IMR-90 (cell line): Measurements from ENCODE around the gene EPB41L4A. TPM values are rescaled to one million over a fixed set of nuclear protein-coding genes. Genes with fewer than 3 reads are reported as not detected.

Experiments
- ATAC-seq: fragments of 200-7000 bp; cut with Tn5 transposase; 2 replicates; pipeline ENCODE4 v1.9.1; 2020; ENCODE audit warnings: low read depth, mild to moderate bottlenecking, moderate library complexity
- BruUV-seq: library from RNA; stranded (reverse); fragments of 400-500 nt; replicated peaks from 2 replicates; lab custom pipeline; 2021; lab: Mats Ljungman, UMichigan
- CTCF ChIA-PET: fragments of 300-600 bp; formaldehyde crosslinking; extraction: SDS; loops from one replicate; lab custom pipeline; 2021; ENCODE audit warnings: antibody characterized with exemption; lab: Yijun Ruan, JAX
- POLR2A ChIA-PET: fragments of 300-600 bp; sonication (Branson Sonifier 250); formaldehyde crosslinking; loops from one replicate; lab custom pipeline; 2022; ENCODE audit warnings: antibody characterized with exemption; ENCODE audit not compliant: unreplicated experiment; lab: Charles Lee
- DNase-seq: peaks from one replicate; pipeline ENCODE4 v3.0.0; 2013
- H2AFZ ChIP-seq: replicated peaks from 2 replicates; pipeline ENCODE3; 2013; ENCODE audit warnings: low read length, mild to moderate bottlenecking; ENCODE audit not compliant: poor library complexity
- H2AK5ac ChIP-seq: 2 replicates; pipeline ENCODE4 v1.6.1; 2013; ENCODE audit warnings: low read depth, low read length, inconsistent platforms
- H2AK9ac ChIP-seq: replicated peaks from 2 replicates; pipeline ENCODE3; 2013; ENCODE audit warnings: mild to moderate bottlenecking, low read depth, low read length, moderate library complexity; ENCODE audit not compliant: poor library complexity
- H2BK120ac ChIP-seq: 2 replicates; pipeline ENCODE4 v1.6.1; 2013; ENCODE audit warnings: low read depth, low read length, inconsistent platforms
- H2BK15ac ChIP-seq: 3 replicates; pipeline ENCODE4 v1.6.1; 2013; ENCODE audit warnings: low read depth, low read length, inconsistent platforms
- H2BK20ac ChIP-seq: 2 replicates; pipeline ENCODE4 v1.6.1; 2013; ENCODE audit warnings: low read depth, mild to moderate bottlenecking, inconsistent platforms, low read length, moderate library complexity
- H2BK5ac ChIP-seq: 2 replicates; pipeline ENCODE4 v1.6.1; 2013; ENCODE audit warnings: mild to moderate bottlenecking, low read depth, low read length, inconsistent platforms; ENCODE audit not compliant: poor library complexity, severe bottlenecking
- H3K14ac ChIP-seq: replicated peaks from 2 replicates; pipeline ENCODE4 v1.6.1; 2013; ENCODE audit warnings: low read depth, low read length, inconsistent platforms
- H3K18ac ChIP-seq: 2 replicates; pipeline ENCODE4 v1.6.1; 2013; ENCODE audit warnings: low read depth, low read length, control low read depth
- H3K23ac ChIP-seq: 2 replicates; pipeline ENCODE4 v1.6.1; 2013; ENCODE audit warnings: low read depth, low read length, inconsistent platforms
- H3K27ac ChIP-seq: 2 replicates; pipeline ENCODE4 v1.5.1; 2013; ENCODE audit warnings: mild to moderate bottlenecking, control low read depth, low read length; ENCODE audit not compliant: insufficient read depth
- H3K27me3 ChIP-seq: 2 replicates; pipeline ENCODE4 v1.6.1; 2013; ENCODE audit warnings: low read length; ENCODE audit not compliant: control insufficient read depth, insufficient read depth
- H3K36me3 ChIP-seq: 2 replicates; pipeline ENCODE4 v1.6.1; 2013; ENCODE audit warnings: low read length, mixed read lengths; ENCODE audit not compliant: control insufficient read depth, insufficient read depth
- H3K4ac ChIP-seq: 2 replicates; pipeline ENCODE4 v1.6.1; 2013; ENCODE audit warnings: low read depth, low read length, inconsistent platforms
- H3K4me1 ChIP-seq: 2 replicates; pipeline ENCODE4 v1.6.1; 2013; ENCODE audit warnings: low read length, mixed read lengths; ENCODE audit not compliant: control insufficient read depth, insufficient read depth
- H3K4me2 ChIP-seq: 2 replicates; pipeline ENCODE4 v1.6.1; 2013; ENCODE audit warnings: low read depth, mild to moderate bottlenecking, control low read depth, low read length, moderate library complexity
- H3K4me3 ChIP-seq: 2 replicates; pipeline ENCODE4 v1.5.1; 2013; ENCODE audit warnings: low read depth, mild to moderate bottlenecking, control low read depth, low read length, moderate library complexity; ENCODE audit not compliant: insufficient read depth
- H3K56ac ChIP-seq: 2 replicates; pipeline ENCODE4 v1.6.1; 2013; ENCODE audit warnings: low read length, inconsistent platforms; ENCODE audit not compliant: insufficient read depth; ENCODE audit errors: extremely low read depth
- H3K79me1 ChIP-seq, 2 experiments: 2 replicates each; pipeline ENCODE4 v1.6.1; 2013; ENCODE audit warnings: low read length in 2 of 2, inconsistent platforms in 1 of 2, low read depth in 1 of 2
- H3K9ac ChIP-seq: 2 replicates; pipeline ENCODE4 v1.6.1; 2013; ENCODE audit warnings: low read depth, low read length, control low read depth
- H3K9me1 ChIP-seq: 2 replicates; pipeline ENCODE4 v1.6.1; 2013; ENCODE audit warnings: low read length, inconsistent platforms; ENCODE audit not compliant: insufficient read depth
- H3K9me3 ChIP-seq: 2 replicates; pipeline ENCODE4 v1.6.1; 2013; ENCODE audit warnings: low read length; ENCODE audit not compliant: control insufficient read depth, insufficient read depth
- H4K20me1 ChIP-seq: 2 replicates; pipeline ENCODE4 v1.6.1; 2013; ENCODE audit warnings: low read length, inconsistent platforms; ENCODE audit not compliant: insufficient read depth
- H4K5ac ChIP-seq: 2 replicates; pipeline ENCODE4 v1.6.1; 2013; ENCODE audit warnings: mild to moderate bottlenecking, low read depth, low read length, control low read depth
- H4K8ac ChIP-seq, 2 experiments: 2 replicates each; pipeline ENCODE4 v1.6.1; 2013; ENCODE audit warnings: low read depth in 2 of 2, low read length in 2 of 2, control low read depth in 1 of 2, inconsistent platforms in 1 of 2
- H4K91ac ChIP-seq: 2 replicates; pipeline ENCODE4 v1.6.1; 2013; ENCODE audit warnings: low read depth, low read length, inconsistent platforms; ENCODE audit not compliant: insufficient read depth
- CHD1 ChIP-seq: IDR thresholded peaks from 2 replicates; pipeline ENCODE4 v1.6.1; 2012; ENCODE audit warnings: low read depth, low read length, improper control_type of control experiment
- FOS ChIP-seq: fragments of 150-350 bp; IDR thresholded peaks from 2 replicates; pipeline ENCODE4 v1.6.1; 2016; ENCODE audit warnings: low read depth, low read length
- WGBS, 2 experiments: methylation state at CpG; one replicate each; pipeline versions ENCODE4 v1.1.5 to v1.1.7; 2013; ENCODE audit warnings: missing lambda C conversion rate in 2 of 2; ENCODE audit not compliant: insufficient read length in 1 of 2; ENCODE audit errors: extremely low coverage in 2 of 2; 5-methylcytosine and 5-hydroxymethylcytosine counted together
- dilution Hi-C: fragments of 300-500 bp; cut with HindIII; formaldehyde crosslinking; loops from one replicate; pipeline ENCODE4 v1.14.3; 2018; ENCODE audit warnings: low sequenced_read_pairs; ENCODE audit not compliant: unreplicated experiment
- in situ Hi-C: fragments of 300-500 bp; cut with MboI; formaldehyde crosslinking; loops from 3 replicates; pipeline ENCODE4 v1.14.3; 2019; ENCODE audit warnings: low sequenced_read_pairs, inconsistent platforms, mixed read lengths
- intact Hi-C: fragments of 100-400 bp; cut with micrococcal nuclease; formaldehyde crosslinking; loops from 2 replicates; pipeline ENCODE4 v1.10.0; 2022
- polyA plus RNA-seq, 3 experiments: library from polyadenylated mRNA; depleted of rRNA; stranded (reverse); fragments of >200 nt; gene quantifications; 2 replicates each; pipeline ENCODE4 v1.2.3, GENCODE V29; 2012; ENCODE audit warnings: low replicate concordance in 1 of 3
- total RNA-seq: library from RNA; depleted of rRNA; stranded (reverse); fragments of >200 nt; gene quantifications from 2 replicates; pipeline ENCODE4 v1.2.3, GENCODE V29; 2012

EPB41L4A gene
- total and polyA plus RNA-seq, 2 of the 4 experiments (the other 2 are of a cell fraction), result under 0.01 to 0.02 TPM

DNA sequence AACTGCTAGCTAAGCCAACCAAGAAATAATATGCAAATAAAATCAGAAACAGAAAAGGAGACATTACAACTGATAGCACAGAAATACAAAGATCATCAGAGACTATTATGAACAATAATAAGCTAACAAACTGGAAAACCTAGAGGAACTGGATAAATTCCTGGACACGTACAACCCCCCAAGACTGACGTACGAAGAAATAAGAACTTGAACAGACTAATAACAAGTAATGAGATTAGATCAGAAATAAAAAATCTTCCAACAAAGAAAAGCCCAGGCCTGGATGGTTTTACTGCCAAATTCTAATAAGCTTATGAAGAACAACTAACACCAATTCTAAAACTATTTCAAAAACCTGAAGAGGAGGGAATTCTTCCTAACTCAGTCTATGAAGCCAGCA, 67.9 kb downstream of the EPB41L4A start:
- WGBS, 2 experiments, result no CpG with 5 or more reads among the region's 3 CpGs
- H2BK120ac ChIP-seq, result no peak overlapping the region
- no peaks in the 10 kb centered on the region for H3K4me1 ChIP-seq
- intact Hi-C loops (no loop called here), dilution Hi-C loops (no loop called here), in situ Hi-C loops (no loop called here)
- ChIA-PET POLR2A (no interaction called here), CTCF (no interaction called here)
- H2BK5ac ChIP-seq, result no peak overlapping the region
- no peak overlapping the region for H4K5ac ChIP-seq
- H3K79me1 ChIP-seq, result no peaks in the 10 kb centered on the region
- no TSS peak for BruUV-seq
- H3K9me3 ChIP-seq, result no peaks in the 10 kb centered on the region
- no peak overlapping the region for H3K4me2 ChIP-seq
- H3K4ac ChIP-seq, result no peak overlapping the region
- no peak overlapping the region for H2BK20ac ChIP-seq
- no peak overlapping the region for H3K18ac ChIP-seq
- H2AK9ac ChIP-seq, result no peak overlapping the region
- no peaks in the 10 kb centered on the region for H3K9me1 ChIP-seq
- no peak overlapping the region for H2BK15ac ChIP-seq
- no peaks in the 10 kb centered on the region for H3K27me3 ChIP-seq
- no peak overlapping the region for H3K27ac ChIP-seq
- H3K56ac ChIP-seq, result no peak overlapping the region
- no peak for ATAC-seq
- no peak overlapping the region for H3K23ac ChIP-seq
- H2AK5ac ChIP-seq, result no peak overlapping the region
- H3K9ac ChIP-seq, result no peak overlapping the region
- no peak overlapping the region for H3K14ac ChIP-seq
- no peak overlapping the region for H4K91ac ChIP-seq
- H3K36me3 ChIP-seq, result no peaks in the 10 kb centered on the region
- TF ChIP-seq CHD1 (no peak), FOS (no peak)
- H4K20me1 ChIP-seq, result no peaks in the 10 kb centered on the region
- H4K8ac ChIP-seq, result no peak overlapping the region
- H2AFZ ChIP-seq, result no peak overlapping the region
- no peak overlapping the region for H3K4me3 ChIP-seq
- DNase-seq, result no peak
